DMS 273 (cell line): ENCODE results near the gene GDF11.

Experiments used
- DNase-seq: peaks from one replicate; lab custom pipeline; 2025; ENCODE audit not compliant: unreplicated experiment; lab: John Stamatoyannopoulos, UW

Gene GDF11

GRCh38 chr12:55721601-55722213 lies 21.2 kb upstream of the GDF11 start:
- peak; percentile 27 for DNase-seq

- peak; percentile 14 for DNase-seq
These were observed 20.0 kb upstream of the GDF11 start for GRCh38 chr12:55722948-55723347.

- DNase-seq, result no peak
These were observed 19.3 kb upstream of the GDF11 start for GRCh38 chr12:55723516-55724225.

- DNase-seq, result peak; percentile 80
These were observed 18.5 kb upstream of the GDF11 start for GRCh38 chr12:55724226-55724939.

GRCh38 chr12:55724940-55725309 lies 18.0 kb upstream of the GDF11 start:
- DNase-seq, result peak; percentile 63

- no peak for DNase-seq
These were observed 17.4 kb upstream of the GDF11 start for GRCh38 chr12:55725556-55725955.

- no peak for DNase-seq
These were observed 16.0 kb upstream of the GDF11 start for GRCh38 chr12:55726971-55727370.

GRCh38 chr12:55727643-55728185 lies 15.2 kb upstream of the GDF11 start:
- peak; percentile 53 for DNase-seq

- peak; percentile 53 for DNase-seq
These were observed 14.6 kb upstream of the GDF11 start for GRCh38 chr12:55728186-55728938.

- peak; percentile 94 for DNase-seq
These were observed 13.7 kb upstream of the GDF11 start, which contains the start of gene CD63 for GRCh38 chr12:55728939-55729818. Gene CD63 (minus strand): TSS chr12:55729009. CDS start chr12:55728341, 668 bp downstream.

- peak; percentile 49 for DNase-seq
These were observed 12.8 kb upstream of the GDF11 start for GRCh38 chr12:55729819-55730818.

GRCh38 chr12:55732288-55732687 lies 10.6 kb upstream of the GDF11 start:
- no peak for DNase-seq

- no peak for DNase-seq
These were observed 9.8 kb upstream of the GDF11 start for GRCh38 chr12:55733021-55733555.

GRCh38 chr12:55733858-55734257 lies 9.1 kb upstream of the GDF11 start:
- DNase-seq, result no peak

GRCh38 chr12:55734595-55734994 lies 8.3 kb upstream of the GDF11 start:
- no peak for DNase-seq

- DNase-seq, result no peak
These were observed 6.8 kb upstream of the GDF11 start for GRCh38 chr12:55736076-55736475.

- DNase-seq, result peak; percentile 90
These were observed 5.9 kb upstream of the GDF11 start for GRCh38 chr12:55736780-55737580.
